Activated T-helper 1 cell treated with Interleukin-2 at 50 U/mL for 16 hours (primary cell): ENCODE results near the gene ACYP2.
"Not testable (repeated sequence)": the region's sequence is repeated elsewhere in the genome, so short reads cannot be mapped to it uniquely, and the experiment has no call there.

ENCODE experiments used
- DNase-seq: peaks from one replicate; pipeline ENCODE4 v3.0.0-alpha.2; 2020; ENCODE audit warnings: low read depth

Gene ACYP2

GRCh38 chr2:54271843-54272627 lies 156.6 kb downstream of the ACYP2 start:
- DNase-seq = no peak

DNA sequence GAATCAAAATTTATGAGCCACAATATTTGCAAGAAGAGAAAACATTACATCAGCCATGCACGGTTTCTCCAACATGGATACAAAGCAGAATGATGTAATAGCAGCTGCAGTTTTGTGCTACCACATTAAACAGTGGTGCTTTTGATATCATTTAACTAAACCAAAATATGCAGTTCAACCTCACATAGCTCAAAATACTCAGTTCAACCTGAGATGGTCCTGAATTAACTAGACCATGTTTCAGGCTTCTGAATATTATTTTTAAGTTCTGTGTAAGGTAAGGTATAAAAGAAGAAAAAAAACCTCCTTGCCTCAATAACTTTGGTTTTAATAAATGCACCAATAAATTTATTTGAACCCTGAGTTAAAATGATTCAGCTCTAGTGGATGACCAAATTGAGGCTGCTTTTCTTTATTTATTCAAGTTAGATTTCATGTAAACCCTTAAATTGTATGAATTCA lies 159.4 kb downstream of the ACYP2 start:
- no peak for DNase-seq

DNA sequence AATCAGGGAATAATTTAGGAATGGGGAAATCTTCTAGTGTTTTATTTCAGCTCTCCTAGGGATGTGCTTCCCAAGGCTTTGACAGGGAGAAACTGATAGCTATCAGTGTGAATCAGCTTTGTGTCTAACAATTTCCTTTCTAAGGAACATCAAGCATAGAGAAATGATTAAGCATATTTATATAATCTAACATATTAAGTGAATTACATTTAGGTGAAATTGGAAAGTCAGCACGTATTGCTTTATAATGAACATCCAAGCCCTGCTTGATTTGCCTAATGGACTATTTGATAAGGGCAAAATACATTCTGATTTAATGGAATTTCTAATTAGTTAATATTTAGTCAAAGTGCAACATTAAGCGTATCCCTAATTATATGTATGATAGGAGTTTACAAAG lies 160.1 kb downstream of the ACYP2 start:
- DNase-seq = no peak

DNA sequence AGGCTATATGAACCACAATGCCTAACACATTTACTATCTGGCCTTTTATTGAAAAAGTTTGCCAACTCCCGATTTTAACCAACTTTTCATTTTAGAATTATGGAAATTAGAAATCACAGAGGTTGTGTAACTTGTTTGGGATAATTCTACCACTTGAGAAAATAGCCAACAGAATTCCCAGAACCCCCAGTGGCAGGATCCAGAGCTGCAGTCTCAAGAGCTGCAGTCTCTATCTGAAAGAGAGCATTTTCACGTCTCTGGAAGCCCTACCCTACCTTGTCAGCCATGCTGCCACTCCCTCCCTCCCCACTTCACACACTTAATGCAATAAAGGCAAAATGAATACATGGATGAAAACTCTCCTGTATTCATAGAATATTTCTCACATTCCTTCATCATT lies 164.0 kb downstream of the ACYP2 start:
- DNase-seq = no peak

- no peak for DNase-seq
These were observed 169.4 kb downstream of the ACYP2 start for GRCh38 chr2:54284826-54285225.

GRCh38 chr2:54285451-54285850 lies 170.0 kb downstream of the ACYP2 start:
- DNase-seq = no peak

DNA sequence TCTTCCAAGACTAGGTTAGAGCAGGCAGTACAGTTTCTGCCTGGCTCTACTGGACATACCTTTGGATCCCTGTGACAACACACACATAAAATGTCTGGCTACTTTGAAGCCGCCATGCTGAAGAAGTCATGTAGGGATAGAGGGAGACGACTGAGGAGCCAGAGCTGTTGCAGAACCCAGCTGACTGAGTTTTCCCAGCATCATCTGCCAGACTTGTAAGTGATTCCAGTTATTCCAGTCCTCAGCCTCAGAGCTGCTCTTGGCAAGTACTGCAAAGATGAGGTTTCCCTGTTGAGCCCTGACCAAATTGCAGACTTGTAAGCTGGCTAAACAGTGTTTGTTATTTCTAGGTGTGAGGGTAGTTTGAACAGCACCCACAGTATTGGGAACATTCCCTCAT lies 172.1 kb downstream of the ACYP2 start:
- DNase-seq = no peak

DNA sequence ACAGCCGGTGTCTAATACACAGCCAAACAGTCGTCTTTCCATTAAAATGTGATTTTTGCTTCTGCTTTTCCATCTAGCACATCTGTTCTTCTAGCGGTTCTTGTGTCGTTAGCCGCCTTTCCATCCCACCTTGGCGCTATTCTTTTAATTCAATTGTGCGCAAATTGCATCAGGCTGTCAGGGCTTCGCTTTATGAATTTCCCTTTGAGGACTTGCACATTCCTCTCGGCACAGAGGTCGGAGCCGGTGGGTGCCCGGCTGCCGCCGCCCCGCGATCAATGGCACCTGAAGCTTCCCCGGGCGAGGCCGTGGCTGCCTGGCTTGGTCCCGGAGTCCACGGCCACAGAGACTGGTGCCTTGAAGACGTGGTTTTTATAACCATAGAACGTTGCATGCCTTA lies 174.5 kb downstream of the ACYP2 start:
- no peak for DNase-seq

DNA sequence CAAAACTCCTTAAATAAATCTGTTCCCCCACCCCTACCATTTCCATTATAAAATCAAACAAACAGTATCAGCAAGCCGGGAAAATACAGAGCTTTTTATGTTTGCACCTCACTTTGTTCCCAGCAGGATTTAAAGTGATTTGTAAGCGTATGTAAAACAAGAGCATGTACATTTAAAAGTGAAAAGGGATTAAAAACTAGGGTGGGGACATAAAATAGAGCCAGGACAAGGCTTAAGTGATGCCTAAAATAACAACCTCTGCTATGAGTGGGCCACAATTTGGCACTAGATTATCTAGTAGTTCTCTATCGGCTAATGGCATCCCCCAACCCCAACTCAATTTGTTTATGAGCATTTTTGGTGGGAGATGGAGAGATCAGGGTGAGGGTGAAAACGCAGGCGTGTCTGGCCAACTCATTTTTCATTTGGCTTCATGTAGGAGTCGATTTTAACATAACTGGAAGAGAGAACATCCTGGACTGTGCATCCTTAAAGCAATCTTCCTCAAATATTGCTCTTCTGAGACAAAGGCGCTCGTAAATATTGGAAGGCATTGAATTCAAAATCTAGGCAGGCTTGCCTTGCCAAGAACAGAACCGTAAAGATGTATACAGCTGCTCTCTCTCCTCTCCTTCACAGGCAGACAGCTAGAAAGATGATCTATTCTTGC lies 175.1 kb downstream of the ACYP2 start:
- no peak for DNase-seq

DNA sequence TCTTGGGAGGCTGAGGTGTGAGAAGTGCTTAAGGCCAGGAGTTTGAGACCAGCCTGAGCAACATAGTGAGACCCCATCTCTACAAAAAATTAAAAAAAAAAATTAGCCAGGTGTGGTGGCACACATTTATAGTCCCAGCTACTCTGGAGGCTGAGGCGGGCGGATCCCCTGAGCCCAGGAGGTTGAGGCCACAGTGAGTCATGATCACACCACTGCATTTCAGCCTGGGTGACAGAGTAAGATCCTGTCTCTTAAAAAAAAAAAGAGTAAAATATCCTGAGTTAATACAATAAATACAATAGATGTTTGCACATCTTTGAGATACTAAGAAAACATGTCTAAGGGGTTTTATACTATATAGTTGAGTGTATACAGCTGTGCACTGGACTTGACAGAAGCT lies 179.2 kb downstream of the ACYP2 start:
- DNase-seq = not testable (repeated sequence)

DNA sequence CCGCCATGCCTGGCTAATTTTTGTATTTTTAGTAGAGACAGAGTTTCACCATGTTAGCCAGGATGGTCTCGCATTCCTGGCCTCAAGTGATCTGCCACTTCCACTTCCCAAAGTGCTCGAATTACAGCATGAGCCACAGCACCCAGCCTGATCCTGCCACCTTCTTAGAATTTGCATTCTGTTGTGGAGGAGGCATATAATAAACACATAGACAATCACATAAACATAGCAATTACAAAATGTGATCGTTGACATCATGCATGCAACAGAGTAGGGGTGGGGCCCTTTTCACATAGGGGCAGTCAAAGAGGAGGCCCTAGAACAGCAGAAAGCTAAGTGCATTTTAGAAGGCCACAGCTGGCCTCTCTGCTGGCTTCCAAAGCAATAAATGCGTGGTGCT lies 180.5 kb downstream of the ACYP2 start:
- DNase-seq = no peak

GRCh38 chr2:54298514-54298913 lies 183.1 kb downstream of the ACYP2 start:
- no peak for DNase-seq

GRCh38 chr2:54303631-54304030 lies 188.2 kb downstream of the ACYP2 start:
- DNase-seq = no peak

GRCh38 chr2:54306556-54306955 lies 191.1 kb downstream of the ACYP2 start:
- no peak for DNase-seq

- DNase-seq = no peak
These were observed 192.8 kb downstream of the ACYP2 start for GRCh38 chr2:54308186-54308585.

GRCh38 chr2:54308782-54309181 lies 193.4 kb downstream of the ACYP2 start:
- no peak for DNase-seq

- DNase-seq = no peak
These were observed 194.9 kb downstream of the ACYP2 start for GRCh38 chr2:54310311-54310710.

GRCh38 chr2:54310961-54311360 lies 195.5 kb downstream of the ACYP2 start:
- DNase-seq = no peak

DNA sequence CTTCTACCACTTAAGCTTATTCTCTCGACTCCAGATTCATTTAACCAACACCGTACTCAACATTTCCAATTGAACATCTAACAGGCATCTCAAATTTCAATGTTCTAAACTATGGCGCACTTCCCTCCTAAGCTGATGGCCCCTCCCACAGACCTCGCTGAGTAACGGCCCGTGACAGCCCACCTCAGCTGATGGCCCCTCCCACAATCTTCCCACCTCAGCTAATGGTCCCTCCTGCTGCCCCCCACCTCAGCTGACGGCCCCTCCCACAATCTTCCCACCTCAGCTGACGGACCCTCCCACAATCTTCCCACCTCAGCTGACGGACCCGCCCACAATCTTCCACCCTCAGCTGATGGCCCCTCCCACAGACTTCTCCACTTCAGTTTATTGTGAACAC lies 197.7 kb downstream of the ACYP2 start:
- no peak for DNase-seq

DNA sequence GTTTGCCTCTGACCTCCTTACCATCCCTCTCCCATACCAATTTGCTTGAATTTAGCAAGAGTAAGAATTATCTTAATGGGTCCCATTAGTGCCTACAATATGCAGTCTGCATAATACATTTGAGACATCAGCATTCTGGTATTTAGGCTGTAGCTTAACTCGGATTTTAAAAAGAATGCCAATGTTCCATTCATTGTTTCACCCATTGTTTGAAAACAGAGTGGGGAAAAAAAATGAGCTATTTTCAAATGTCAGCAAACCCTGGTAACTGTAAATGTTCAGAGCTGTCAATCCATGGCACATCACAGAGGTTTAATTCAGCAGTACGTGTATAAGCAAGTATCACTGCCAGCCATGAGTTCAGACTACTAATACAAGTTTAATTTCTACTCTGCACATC lies 202.6 kb downstream of the ACYP2 start:
- no peak for DNase-seq

DNA sequence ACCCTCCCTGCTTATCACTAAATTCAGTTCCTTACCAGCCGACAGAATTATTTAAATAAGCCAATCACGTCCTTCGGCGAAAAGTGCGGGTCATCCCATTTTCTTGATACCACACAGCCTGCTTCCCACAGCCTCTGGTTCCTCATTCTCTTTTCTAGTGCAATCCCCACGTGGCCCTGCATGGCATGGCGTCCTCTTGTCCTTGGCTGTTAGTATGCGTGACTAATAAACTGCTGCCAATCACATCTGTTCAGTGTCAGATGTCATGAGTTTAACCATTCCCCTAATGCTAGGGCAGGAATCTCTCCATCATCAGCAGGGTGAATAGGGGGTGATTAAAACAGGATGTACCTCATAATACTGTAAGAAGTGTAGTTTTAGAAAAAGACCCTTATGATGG lies 203.4 kb downstream of the ACYP2 start:
- no peak for DNase-seq

DNA sequence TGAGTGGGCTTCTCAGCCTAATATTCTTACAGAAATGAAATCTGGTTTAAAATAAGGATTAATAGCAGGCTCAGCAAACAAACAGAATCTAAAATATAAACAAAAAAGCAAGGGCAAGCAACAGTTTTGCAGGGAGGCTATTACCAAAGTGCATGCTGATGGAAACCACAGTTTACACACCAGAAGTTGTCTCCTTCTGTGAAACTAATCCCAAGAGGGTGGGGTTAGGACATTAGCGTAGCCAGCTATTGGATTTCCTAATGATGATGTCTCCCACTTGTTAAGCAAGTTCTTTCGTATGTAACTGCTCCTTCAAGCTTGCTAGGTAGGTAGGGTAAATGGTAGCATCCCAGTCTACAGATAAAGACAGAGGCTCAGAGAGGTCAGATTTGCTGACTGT lies 205.6 kb downstream of the ACYP2 start:
- DNase-seq = no peak

- not testable (repeated sequence) for DNase-seq
These were observed 209.1 kb downstream of the ACYP2 start for GRCh38 chr2:54324517-54324916.

DNA sequence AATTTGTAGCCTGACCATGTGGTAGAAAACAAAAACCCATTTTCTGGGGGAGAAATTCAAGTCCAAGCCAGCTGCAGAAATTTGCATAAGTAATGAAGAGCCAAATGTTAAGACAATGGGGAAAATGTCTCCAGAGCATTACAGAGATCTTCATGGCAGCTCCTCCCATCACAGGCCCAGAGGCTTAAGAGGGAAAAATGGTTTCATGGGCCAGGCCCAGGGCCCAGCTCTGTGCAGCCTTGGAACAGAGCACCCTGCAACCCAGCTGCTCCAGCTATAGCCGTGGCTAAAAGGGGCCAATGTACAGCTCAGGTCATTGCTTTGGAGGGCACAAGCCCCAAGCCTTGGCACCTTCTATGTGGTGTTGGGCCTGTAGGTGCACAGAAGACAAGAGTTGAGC lies 209.7 kb downstream of the ACYP2 start:
- no peak for DNase-seq
